OCI-LY3 (cell line): ENCODE data around the gene STMP1.

Experiments used
- EZH2phosphoT487 ChIP-seq: fragments of 200-600 bp; shearing (Covaris generic); IDR thresholded peaks from 2 replicates; pipeline ENCODE4 v1.6.1; 2018; ENCODE audit warnings: antibody characterized with exemption, mixed run types, low read depth
- TF ChIP-seq, protein P1 (sequence below): fragments of 200-600, 300-600 bp; sonication (generic); IDR thresholded peaks from 2 replicates; pipeline ENCODE4 v1.5.1; 2014; ENCODE audit warnings: antibody characterized with exemption, low read length, low read depth

DNA sequence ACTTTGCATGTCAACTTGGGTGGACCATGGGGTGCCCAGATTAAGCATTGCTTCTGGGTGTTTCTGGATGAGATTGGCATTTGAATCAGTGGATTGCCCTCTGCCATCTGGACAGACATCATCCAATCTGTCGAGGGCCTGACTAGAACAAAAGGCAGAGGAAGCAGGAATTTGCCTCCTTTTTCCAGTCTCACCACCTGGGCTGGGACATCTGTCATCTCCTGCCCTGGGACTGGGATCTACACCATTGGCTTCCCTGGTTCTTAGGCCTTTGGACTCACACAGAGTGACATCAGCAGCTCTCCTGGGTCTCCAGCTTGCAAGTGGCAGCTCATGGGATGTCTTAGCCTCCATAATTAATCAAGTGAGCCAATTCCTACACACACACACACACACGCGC lies 55.4 kb downstream of the STMP1 start:
- TF ChIP-seq, protein P1, sequence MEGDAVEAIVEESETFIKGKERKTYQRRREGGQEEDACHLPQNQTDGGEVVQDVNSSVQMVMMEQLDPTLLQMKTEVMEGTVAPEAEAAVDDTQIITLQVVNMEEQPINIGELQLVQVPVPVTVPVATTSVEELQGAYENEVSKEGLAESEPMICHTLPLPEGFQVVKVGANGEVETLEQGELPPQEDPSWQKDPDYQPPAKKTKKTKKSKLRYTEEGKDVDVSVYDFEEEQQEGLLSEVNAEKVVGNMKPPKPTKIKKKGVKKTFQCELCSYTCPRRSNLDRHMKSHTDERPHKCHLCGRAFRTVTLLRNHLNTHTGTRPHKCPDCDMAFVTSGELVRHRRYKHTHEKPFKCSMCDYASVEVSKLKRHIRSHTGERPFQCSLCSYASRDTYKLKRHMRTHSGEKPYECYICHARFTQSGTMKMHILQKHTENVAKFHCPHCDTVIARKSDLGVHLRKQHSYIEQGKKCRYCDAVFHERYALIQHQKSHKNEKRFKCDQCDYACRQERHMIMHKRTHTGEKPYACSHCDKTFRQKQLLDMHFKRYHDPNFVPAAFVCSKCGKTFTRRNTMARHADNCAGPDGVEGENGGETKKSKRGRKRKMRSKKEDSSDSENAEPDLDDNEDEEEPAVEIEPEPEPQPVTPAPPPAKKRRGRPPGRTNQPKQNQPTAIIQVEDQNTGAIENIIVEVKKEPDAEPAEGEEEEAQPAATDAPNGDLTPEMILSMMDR, result no peak
- TF ChIP-seq EZH2phosphoT487, result no peak
